Fibroblast of pulmonary artery (primary cell): Measurements from ENCODE around the gene TCF7L2.
"Not testable (repeated sequence)": the region's sequence is repeated elsewhere in the genome, so short reads cannot be mapped to it uniquely, and the experiment has no call there.

Experiments used
- DNase-seq: peaks from one replicate; pipeline ENCODE4 v3.0.0-alpha.2; 2010; ENCODE audit warnings: low read depth
- H3K4me3 ChIP-seq: replicated peaks from 2 replicates; pipeline ENCODE4 v1.5.1; 2011; ENCODE audit warnings: low read depth, mild to moderate bottlenecking, control low read depth, low read length, moderate library complexity
- TF ChIP-seq, protein P1 (sequence below): IDR thresholded peaks from 2 replicates; pipeline ENCODE4 v1.5.1; 2011; ENCODE audit warnings: mild to moderate bottlenecking, control low read depth, low read length, inconsistent platforms; ENCODE audit errors: missing control alignments

TCF7L2 gene

DNA sequence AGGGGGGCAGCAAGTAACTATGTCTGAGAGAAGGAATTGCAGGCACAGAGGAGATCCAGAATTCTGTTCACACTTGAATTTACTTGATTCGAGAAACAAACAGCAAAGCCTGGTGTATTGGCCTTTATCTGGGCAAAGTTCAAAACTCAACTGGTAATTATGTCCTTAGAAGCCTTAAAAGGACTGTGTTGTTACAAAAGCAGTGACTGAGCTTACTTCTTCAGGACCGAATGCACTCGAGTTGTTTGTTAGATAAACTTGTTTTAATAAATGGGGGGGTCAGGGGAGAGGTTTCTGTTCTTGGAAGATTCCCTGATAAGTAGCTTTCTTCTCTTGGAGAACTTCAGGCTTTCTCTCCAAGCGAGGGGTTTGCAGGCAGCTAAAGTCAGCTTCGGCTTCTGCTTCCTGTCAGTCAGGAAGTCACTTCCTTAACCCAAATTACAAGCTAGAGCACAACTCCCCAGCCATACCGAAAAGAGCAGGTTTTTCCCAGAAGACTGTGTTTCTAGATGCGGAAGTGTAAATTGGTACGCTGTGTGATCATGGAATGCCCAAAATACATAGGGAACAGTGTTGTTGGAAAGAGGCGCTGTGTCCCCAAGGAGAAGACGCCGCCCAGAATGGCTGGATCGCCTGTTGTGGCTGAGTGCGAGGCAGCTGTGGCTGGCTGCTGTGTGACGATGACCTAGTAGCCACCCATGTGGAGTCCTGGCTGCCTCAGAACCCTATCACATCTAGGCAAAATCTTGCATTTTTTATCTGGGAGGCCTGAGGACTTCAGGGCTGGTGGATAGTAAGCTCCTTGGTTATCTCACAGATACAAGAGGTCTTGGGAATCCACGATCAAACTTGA is 110.4 kb downstream of the TCF7L2 start:
- no peak overlapping the region for H3K4me3 ChIP-seq
- TF ChIP-seq, protein P1, sequence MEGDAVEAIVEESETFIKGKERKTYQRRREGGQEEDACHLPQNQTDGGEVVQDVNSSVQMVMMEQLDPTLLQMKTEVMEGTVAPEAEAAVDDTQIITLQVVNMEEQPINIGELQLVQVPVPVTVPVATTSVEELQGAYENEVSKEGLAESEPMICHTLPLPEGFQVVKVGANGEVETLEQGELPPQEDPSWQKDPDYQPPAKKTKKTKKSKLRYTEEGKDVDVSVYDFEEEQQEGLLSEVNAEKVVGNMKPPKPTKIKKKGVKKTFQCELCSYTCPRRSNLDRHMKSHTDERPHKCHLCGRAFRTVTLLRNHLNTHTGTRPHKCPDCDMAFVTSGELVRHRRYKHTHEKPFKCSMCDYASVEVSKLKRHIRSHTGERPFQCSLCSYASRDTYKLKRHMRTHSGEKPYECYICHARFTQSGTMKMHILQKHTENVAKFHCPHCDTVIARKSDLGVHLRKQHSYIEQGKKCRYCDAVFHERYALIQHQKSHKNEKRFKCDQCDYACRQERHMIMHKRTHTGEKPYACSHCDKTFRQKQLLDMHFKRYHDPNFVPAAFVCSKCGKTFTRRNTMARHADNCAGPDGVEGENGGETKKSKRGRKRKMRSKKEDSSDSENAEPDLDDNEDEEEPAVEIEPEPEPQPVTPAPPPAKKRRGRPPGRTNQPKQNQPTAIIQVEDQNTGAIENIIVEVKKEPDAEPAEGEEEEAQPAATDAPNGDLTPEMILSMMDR: no peak
- peak; percentile 36 for DNase-seq

DNA sequence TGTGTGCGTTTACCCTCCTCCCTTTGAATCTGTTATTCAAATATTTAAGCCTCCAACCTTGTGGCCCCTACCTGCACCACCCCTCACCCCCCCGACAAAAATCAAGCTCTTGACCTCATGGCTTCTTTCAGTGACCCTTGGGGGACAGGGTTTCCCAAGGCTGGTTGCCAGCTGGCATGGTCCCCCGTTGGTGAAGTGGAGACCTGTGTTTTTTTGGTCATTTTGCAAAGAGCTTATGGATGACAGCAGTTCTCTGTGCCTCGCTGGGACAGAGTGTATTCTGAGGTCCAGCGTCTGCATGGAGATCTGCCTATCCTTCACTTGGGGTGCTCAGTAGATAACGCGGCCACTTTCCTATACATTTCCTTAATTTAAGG is 111.0 kb downstream of the TCF7L2 start:
- no peak overlapping the region for H3K4me3 ChIP-seq
- no peak for DNase-seq
- TF ChIP-seq, protein P1: no peak

DNA sequence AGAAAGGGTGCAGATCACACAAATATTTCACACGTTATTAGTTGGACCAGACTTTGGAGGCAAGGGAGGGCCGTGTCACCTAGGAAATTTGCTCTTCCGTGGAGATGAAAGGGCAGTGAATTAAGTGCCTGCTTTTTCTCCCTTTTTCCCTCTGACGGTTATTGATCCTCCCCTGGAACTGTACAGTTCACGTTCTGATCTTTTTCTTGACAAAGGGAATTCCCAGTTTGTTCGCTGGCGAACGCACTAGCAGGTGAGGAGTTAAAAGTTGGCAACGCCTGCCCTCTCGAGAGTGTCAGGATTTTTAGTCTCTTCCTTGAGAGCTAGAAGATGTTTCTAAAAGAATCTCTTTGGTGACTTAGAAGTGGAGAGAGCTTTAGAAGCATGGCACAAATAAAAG is 111.5 kb downstream of the TCF7L2 start:
- TF ChIP-seq, protein P1: no peak
- H3K4me3 ChIP-seq: no peak overlapping the region
- no peak for DNase-seq

DNA sequence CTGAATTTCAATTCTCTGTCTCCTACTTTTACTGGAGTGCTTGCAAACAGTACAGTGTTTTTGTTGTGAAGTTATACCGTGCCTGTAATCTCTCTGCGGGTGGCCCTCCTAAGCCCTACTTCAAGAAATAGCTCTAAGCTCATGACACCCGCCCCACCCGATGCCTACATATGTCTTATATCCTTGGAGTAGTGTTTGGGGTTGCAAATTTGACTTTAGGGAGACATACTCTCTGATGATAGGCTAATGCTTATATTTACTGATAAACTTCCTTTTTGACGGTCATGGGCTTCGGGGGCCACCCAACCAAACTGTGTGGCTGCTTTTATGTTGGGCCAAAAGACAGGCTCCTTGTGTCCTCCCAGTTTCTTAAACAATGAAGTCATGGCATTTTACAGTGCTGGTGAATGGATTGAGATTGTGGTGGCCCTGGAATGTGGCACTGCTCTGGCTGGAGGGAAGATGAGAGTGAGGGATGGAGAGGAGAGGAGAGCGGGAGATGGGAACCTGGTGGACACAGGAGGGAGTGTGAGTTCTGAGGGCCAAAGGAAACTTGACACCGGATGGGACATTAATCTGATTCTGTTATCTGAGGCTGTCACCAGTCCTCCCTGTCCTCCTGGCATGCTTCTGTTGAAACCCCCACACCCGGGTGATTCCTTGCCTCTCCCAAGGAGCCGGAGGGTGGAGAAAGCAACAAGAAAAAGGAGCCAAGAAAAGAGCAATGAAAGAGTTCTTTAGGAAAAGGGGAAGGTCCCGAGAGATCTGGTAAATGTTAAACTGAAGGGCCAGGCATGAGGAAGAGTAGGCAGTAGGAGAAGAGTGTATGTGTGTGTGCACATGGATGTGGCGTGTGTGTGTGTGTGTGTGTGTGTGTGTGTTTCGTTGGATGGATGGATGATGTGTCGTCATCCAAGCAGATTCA is 113.3 kb downstream of the TCF7L2 start:
- no peak for DNase-seq
- H3K4me3 ChIP-seq: no peak overlapping the region
- TF ChIP-seq, protein P1: no peak

DNA sequence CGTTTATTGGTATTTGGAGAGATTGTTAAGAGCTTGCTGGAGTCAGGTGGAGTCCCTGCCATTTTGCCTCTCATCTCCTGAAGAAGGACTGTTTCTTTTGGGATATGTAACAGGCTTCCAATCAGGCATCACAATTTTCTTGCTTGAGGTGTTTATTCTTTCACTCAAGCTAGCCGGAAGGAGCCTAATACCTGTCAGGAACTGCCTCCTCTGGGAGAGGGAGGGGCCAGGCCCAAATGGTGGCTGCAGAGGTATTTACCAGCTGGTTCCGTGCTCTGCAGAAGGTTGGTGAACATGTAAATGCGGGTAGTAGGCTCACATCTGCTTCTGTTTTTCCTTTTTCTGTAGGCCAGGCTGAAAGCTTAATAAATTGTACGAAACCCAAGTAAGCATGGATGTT is 114.0 kb downstream of the TCF7L2 start:
- TF ChIP-seq, protein P1: no peak
- no peak for DNase-seq
- no peak overlapping the region for H3K4me3 ChIP-seq

DNA sequence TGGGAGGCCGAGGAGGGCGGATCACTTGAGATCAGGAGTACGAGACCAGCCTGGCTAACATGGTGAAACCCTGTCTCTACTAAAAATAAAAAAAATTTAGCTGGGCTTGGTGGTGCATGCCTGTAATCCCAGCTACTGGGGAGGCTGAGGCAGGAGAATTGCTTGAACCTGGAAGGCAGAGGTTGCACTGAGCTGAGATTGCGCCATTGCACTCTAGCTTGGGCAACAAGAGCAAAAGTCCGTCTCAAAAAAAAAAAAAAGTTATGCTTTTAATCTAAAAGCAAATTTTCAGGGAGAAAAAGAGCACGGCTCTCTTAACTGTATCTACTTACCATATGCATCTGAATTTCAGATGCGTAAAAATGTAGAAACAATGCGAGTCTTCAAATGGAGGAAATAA is 116.1 kb downstream of the TCF7L2 start:
- not testable (repeated sequence) for DNase-seq, H3K4me3 ChIP-seq

DNA sequence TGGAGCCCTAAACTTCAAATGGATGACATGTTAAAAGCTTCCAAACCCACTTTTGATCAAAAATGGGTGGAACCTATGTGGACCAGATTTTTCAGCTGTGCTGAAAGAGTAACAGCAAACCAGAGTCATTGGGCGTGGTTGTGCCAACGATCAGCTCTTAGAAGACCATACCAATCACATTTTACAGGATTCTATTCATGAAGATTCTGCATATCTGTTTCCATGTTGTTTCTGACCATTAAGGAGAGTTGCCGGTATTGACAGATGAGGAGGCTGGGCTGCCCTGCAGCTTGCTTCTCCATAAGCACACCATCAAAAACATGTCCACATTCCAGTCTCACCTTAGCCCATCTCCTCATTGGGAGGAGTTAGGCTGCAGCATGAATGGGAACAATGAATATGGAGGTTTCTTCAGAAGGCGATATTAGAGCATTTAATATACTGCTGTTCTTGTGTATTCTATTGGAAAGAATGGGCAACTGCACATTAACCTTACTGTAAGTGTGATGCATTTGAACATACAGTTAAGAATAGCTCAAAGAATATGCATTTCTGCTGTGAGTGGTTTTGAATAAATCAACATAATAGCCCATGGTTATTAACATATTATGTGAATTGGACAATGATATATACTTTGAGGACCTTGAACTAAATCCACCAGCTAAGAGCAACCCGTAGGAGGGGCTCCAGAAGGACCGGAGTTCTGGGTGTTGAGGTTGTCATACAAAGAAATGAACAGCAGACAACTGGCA is 116.7 kb downstream of the TCF7L2 start:
- no peak for DNase-seq
- no peak overlapping the region for H3K4me3 ChIP-seq
- TF ChIP-seq, protein P1: no peak
